ENCODE measurements around the gene PLCG2. TPM values are rescaled to one million over a fixed set of nuclear protein-coding genes. Genes with fewer than 3 reads are reported as not detected.

The PLCG2 gene
- total RNA-seq, 1 donor from 2014 or later: 12.4 TPM

- no peaks in the 10 kb centered on the region for H3K36me3 Mint-ChIP-seq
- TF ChIP-seq CTCF (conservative IDR thresholded peaks at IDR 0.05): no peak
- DNase-seq (ENCODE audit: extremely low spot score, unreplicated experiment): no peak
- H3K4me3 Mint-ChIP-seq: no peak overlapping the region
- H3K4me1 Mint-ChIP-seq (ENCODE audit: unreplicated experiment): no peaks in the 10 kb centered on the region
- H3K9me3 Mint-ChIP-seq: no peaks in the 10 kb centered on the region
- H3K27ac Mint-ChIP-seq: no peak overlapping the region
- no peaks in the 10 kb centered on the region for H3K27me3 Mint-ChIP-seq
These were observed 148.6 kb downstream of the PLCG2 start for GRCh38 chr16:81927561-81928185.

- TF ChIP-seq CTCF (conservative IDR thresholded peaks at IDR 0.05): no peak
- no peak for DNase-seq (ENCODE audit: extremely low spot score, unreplicated experiment)
- Mint-ChIP-seq H3K27me3 (no peaks in the 10 kb centered on the region), H3K27ac (no peak overlapping the region), H3K36me3 (no peaks in the 10 kb centered on the region), H3K9me3 (no peaks in the 10 kb centered on the region), H3K4me3 (no peak overlapping the region), H3K4me1 (ENCODE audit: unreplicated experiment) (no peaks in the 10 kb centered on the region)
These were observed 149.3 kb downstream of the PLCG2 start for GRCh38 chr16:81928271-81928918.

- Mint-ChIP-seq H3K4me3 (no peak overlapping the region), H3K36me3 (no peaks in the 10 kb centered on the region), H3K9me3 (no peaks in the 10 kb centered on the region), H3K4me1 (ENCODE audit: unreplicated experiment) (no peaks in the 10 kb centered on the region), H3K27me3 (no peaks in the 10 kb centered on the region), H3K27ac (no peak overlapping the region)
- TF ChIP-seq CTCF (conservative IDR thresholded peaks at IDR 0.05): no peak
- DNase-seq (ENCODE audit: extremely low spot score, unreplicated experiment): no peak
These were observed 149.9 kb downstream of the PLCG2 start for GRCh38 chr16:81928975-81929374.

GRCh38 chr16:81929841-81930240 is 150.8 kb downstream of the PLCG2 start:
- no peak for DNase-seq (ENCODE audit: extremely low spot score, unreplicated experiment)
- no peak for TF ChIP-seq CTCF (conservative IDR thresholded peaks at IDR 0.05)
- Mint-ChIP-seq H3K4me3 (no peak overlapping the region), H3K27me3 (no peaks in the 10 kb centered on the region), H3K4me1 (ENCODE audit: unreplicated experiment) (no peaks in the 10 kb centered on the region), H3K36me3 (no peaks in the 10 kb centered on the region), H3K27ac (no peak overlapping the region), H3K9me3 (no peaks in the 10 kb centered on the region)

- no peaks in the 10 kb centered on the region for H3K36me3 Mint-ChIP-seq
- TF ChIP-seq CTCF (conservative IDR thresholded peaks at IDR 0.05): no peak
- no peak overlapping the region for H3K27ac Mint-ChIP-seq
- H3K4me1 Mint-ChIP-seq (ENCODE audit: unreplicated experiment): no peaks in the 10 kb centered on the region
- no peak for DNase-seq (ENCODE audit: extremely low spot score, unreplicated experiment)
- H3K4me3 Mint-ChIP-seq: no peak overlapping the region
- no peaks in the 10 kb centered on the region for H3K27me3 Mint-ChIP-seq
- H3K9me3 Mint-ChIP-seq: no peaks in the 10 kb centered on the region
These were observed 152.8 kb downstream of the PLCG2 start for GRCh38 chr16:81931927-81932326.
